ENCODE results near the gene COL4A4.
A peak's percentile ranks its signal among the peaks of the same experiment; 100 is the strongest.

The COL4A4 gene

DNA sequence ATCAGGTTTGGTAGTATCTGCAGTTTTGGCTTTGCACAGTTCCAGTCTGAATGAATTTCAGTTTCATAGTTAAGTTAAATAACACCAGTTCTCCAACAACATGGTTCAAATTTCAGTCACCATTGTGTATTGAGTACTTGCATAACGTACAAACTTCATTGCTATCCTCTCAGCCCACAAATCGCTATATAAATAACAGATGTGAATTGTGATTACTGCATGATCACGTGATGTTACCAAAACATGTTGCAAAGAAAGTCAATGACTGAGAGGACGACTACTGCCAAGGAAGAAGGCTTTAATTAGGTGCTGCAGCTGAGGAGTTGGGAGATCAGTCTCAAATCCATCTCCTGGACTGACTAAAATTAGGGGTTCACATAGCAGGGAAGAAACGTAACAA lies 48.2 kb downstream of the COL4A4 start:
- no peak overlapping the region for H3K27ac ChIP-seq (ENCODE audit: low read depth, low read length)
- H4K20me1 ChIP-seq (ENCODE audit: low read depth, low read length): no peaks in the 10 kb centered on the region
- H3K4me3 ChIP-seq (ENCODE audit: insufficient read depth, low read length, poor library complexity, severe bottlenecking): no peak overlapping the region
- H3F3A ChIP-seq (ENCODE audit: insufficient read depth): no peaks in the 10 kb centered on the region
- TF ChIP-seq, protein P1, sequence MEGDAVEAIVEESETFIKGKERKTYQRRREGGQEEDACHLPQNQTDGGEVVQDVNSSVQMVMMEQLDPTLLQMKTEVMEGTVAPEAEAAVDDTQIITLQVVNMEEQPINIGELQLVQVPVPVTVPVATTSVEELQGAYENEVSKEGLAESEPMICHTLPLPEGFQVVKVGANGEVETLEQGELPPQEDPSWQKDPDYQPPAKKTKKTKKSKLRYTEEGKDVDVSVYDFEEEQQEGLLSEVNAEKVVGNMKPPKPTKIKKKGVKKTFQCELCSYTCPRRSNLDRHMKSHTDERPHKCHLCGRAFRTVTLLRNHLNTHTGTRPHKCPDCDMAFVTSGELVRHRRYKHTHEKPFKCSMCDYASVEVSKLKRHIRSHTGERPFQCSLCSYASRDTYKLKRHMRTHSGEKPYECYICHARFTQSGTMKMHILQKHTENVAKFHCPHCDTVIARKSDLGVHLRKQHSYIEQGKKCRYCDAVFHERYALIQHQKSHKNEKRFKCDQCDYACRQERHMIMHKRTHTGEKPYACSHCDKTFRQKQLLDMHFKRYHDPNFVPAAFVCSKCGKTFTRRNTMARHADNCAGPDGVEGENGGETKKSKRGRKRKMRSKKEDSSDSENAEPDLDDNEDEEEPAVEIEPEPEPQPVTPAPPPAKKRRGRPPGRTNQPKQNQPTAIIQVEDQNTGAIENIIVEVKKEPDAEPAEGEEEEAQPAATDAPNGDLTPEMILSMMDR (IDR thresholded peaks at IDR 0.05; ENCODE audit: insufficient read depth, low read length, poor library complexity, severe bottlenecking): no peak
- TF ChIP-seq EZH2phosphoT487 (conservative IDR thresholded peaks at IDR 0.05; ENCODE audit: low read length): no peak
- no peaks in the 10 kb centered on the region for H3K9me2 ChIP-seq (replicated peaks; ENCODE audit: insufficient read depth, low read length)
- no peak overlapping the region for H2AFZ ChIP-seq (ENCODE audit: low read depth, low read length, severe bottlenecking)
- no peak overlapping the region for H3K9ac ChIP-seq (ENCODE audit: low read length)
- H3K79me2 ChIP-seq (ENCODE audit: insufficient read depth, low read length): no peaks in the 10 kb centered on the region
- H3K9me3 ChIP-seq (ENCODE audit: insufficient read depth, low read length): no peaks in the 10 kb centered on the region
- H3K27me3 ChIP-seq (ENCODE audit: low read length): no peaks in the 10 kb centered on the region
- H3K4me2 ChIP-seq (ENCODE audit: low read depth, low read length, poor library complexity, severe bottlenecking): no peak overlapping the region
- no peaks in the 10 kb centered on the region; the same call in 1 of the 2 replicates for H3K36me3 ChIP-seq (ENCODE audit: low read length)

DNA sequence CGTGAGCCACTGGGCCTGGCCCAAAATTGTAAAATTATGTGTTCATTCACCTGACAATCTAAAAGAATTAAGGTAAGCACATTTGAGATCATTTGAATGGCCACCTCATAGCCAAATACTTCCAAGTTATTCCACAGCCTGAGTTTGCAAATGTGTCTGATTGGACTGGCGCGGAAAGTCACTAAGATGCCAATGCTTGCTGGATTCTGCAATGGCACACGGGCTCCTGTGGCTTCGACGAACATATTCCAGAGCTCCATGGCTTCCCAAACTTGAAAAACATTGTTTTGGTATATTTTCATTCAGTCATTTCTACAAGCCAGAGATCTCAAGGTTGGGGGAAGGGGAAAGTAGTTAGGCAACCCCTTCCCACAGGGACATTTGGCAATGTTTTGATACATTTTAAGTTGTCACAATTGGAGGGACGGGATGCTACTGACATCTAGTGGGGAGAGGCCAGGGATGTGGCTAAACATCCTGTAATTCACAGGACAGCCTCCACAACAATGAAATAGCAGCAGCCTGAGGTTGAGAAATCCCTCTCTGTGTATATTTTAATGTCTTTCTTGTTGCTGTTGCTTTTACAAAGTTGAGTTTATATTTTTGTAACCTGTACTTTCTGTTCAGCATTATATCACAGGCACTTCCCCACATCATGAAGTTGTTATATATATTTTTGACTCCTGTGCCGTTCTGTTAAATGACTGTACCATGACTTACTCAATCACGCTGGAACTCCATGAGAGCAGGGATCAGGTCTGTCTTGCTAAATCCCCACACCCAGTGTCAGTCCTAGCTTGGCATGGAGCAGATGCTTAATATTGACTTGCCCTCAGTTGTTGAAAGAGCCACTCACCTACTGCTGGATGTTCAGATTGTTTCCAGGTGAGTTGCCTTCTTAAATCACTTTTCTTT lies 56.9 kb downstream of the COL4A4 start:
- Histone ChIP-seq H2AFZ (ENCODE audit: low read depth, low read length, severe bottlenecking) (no peak overlapping the region), H3F3A (ENCODE audit: insufficient read depth) (peaks cover 5% of the 10 kb centered on the region; the same call in 1 of the 2 replicates), H4K20me1 (ENCODE audit: low read depth, low read length) (no peaks in the 10 kb centered on the region), H3K9ac (ENCODE audit: low read length) (no peak overlapping the region), H3K27me3 (ENCODE audit: low read length) (no peaks in the 10 kb centered on the region), H3K27ac (ENCODE audit: low read depth, low read length) (no peak overlapping the region), H3K9me3 (ENCODE audit: insufficient read depth, low read length) (no peaks in the 10 kb centered on the region), H3K4me2 (ENCODE audit: low read depth, low read length, poor library complexity, severe bottlenecking) (no peak overlapping the region), H3K9me2 (replicated peaks; ENCODE audit: insufficient read depth, low read length) (no peaks in the 10 kb centered on the region), H3K36me3 (ENCODE audit: low read length) (no peaks in the 10 kb centered on the region), H3K79me2 (ENCODE audit: insufficient read depth, low read length) (no peaks in the 10 kb centered on the region), H3K4me3 (ENCODE audit: insufficient read depth, low read length, poor library complexity, severe bottlenecking) (no peak overlapping the region)
- TF ChIP-seq, protein P1 (IDR thresholded peaks at IDR 0.05; ENCODE audit: insufficient read depth, low read length, poor library complexity, severe bottlenecking): peak; percentile 24
- TF ChIP-seq EZH2phosphoT487 (conservative IDR thresholded peaks at IDR 0.05; ENCODE audit: low read length): no peak

DNA sequence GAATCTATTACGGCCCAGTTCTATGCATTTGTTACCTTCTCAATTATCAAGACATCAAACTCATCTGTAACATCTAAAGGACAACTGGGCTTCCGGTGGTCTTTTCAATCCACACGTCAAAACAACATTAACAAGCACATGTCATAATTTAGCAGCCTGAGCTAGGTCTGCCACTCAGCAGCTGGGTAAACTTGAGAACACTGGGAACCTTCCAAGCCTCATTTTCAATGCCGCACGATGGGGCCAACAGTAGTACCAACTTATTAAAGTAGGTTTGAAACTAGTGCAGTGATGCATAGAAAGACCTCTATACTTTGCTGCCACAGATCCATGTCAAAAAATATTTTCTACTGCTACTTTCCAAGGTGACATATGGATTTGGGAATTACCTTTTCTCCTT lies 60.4 kb downstream of the COL4A4 start:
- no peaks in the 10 kb centered on the region for H3K27me3 ChIP-seq (ENCODE audit: low read length)
- TF ChIP-seq, protein P1 (IDR thresholded peaks at IDR 0.05; ENCODE audit: insufficient read depth, low read length, poor library complexity, severe bottlenecking): no peak
- no peak for TF ChIP-seq EZH2phosphoT487 (conservative IDR thresholded peaks at IDR 0.05; ENCODE audit: low read length)
- H4K20me1 ChIP-seq (ENCODE audit: low read depth, low read length): no peaks in the 10 kb centered on the region
- no peaks in the 10 kb centered on the region for H3K9me3 ChIP-seq (ENCODE audit: insufficient read depth, low read length)
- no peaks in the 10 kb centered on the region for H3K79me2 ChIP-seq (ENCODE audit: insufficient read depth, low read length)
- H3K9ac ChIP-seq (ENCODE audit: low read length): no peak overlapping the region
- no peaks in the 10 kb centered on the region for H3K9me2 ChIP-seq (replicated peaks; ENCODE audit: insufficient read depth, low read length)
- no peak overlapping the region for H3K27ac ChIP-seq (ENCODE audit: low read depth, low read length)
- no peak overlapping the region for H2AFZ ChIP-seq (ENCODE audit: low read depth, low read length, severe bottlenecking)
- no peaks in the 10 kb centered on the region for H3K36me3 ChIP-seq (ENCODE audit: low read length)
- H3K4me2 ChIP-seq (ENCODE audit: low read depth, low read length, poor library complexity, severe bottlenecking): no peak overlapping the region
- H3F3A ChIP-seq (ENCODE audit: insufficient read depth): peaks cover 5% of the 10 kb centered on the region; the same call in 1 of the 2 replicates
- no peak overlapping the region for H3K4me3 ChIP-seq (ENCODE audit: insufficient read depth, low read length, poor library complexity, severe bottlenecking)

All from SU-DHL-6 (cell line).